Erythroblast (primary cell): ENCODE results near the gene ZNF524.

Experiments used
- GATA1 ChIP-seq: IDR thresholded peaks from 2 replicates; pipeline ENCODE4 v1.6.1; 2011; ENCODE audit warnings: low read depth, mild to moderate bottlenecking, control low read depth, low read length, moderate library complexity
- POLR2A ChIP-seq: IDR thresholded peaks from 2 replicates; pipeline ENCODE4 v1.6.1; 2011; ENCODE audit warnings: mild to moderate bottlenecking, low read length

DNA sequence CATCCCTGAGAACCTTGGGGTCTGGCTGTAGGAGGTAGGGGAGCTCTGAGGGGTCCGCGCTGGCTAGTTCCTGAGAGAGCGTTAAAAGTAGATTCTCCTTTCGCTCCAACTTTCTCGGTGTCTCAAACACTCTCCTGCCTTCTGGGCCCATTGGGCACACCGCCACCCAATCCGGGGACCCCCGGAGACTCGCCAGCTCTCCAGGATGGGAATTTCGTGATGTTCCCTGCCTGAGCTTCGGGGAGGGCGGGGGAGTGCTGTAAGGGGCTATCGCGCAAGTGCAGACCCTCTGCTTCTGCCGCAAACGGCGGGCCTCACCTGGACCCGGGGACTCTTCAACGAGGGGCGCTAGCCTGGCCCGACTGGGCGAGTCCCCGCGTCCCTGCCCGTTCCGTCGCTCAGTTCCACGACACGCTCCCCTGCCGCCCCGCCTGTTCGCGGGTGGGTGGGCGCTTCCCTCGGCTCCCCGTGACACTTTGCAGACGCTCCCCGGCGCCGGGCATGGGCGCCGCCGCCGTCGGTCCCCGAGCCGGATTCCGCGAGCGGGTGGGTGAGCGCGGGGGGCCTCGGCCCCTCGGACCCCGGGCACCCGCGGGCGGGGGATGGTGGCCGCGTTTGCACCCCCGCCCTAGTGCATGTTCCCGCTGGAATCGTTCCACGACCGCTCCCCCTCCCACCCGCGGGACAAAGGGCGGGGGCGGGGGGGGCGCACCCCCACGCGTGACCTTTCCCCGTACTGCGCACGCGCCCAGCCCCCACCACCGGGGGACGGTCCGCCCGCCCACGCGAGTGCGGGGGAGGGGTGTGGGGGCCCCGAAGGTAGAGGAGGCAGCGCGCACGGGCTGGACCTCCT, 47.9 kb downstream of the ZNF524 start, which contains the start of gene CCDC106:
- no peak for TF ChIP-seq POLR2A
- TF ChIP-seq GATA1, result no peak
